Esophagus muscularis mucosa (tissue), 4 donors: ENCODE measurements around the gene PCDHGA6.

Experiments used
- EP300 ChIP-seq: sonication (generic); formaldehyde crosslinking; IDR thresholded peaks from one replicate; pipeline ENCODE4 v1.6.1; 2017; ENCODE audit warnings: antibody characterized with exemption
- POLR2A ChIP-seq: fragments of 450-650 bp; IDR thresholded peaks from one replicate; pipeline ENCODE4 v1.6.1; 2017; ENCODE audit warnings: antibody characterized with exemption, moderate library complexity, mild to moderate bottlenecking, low read depth
- TF ChIP-seq, protein P1 (sequence below), 3 experiments: fragments of 200-600 bp in 2 of 3; fragments of 450-650 bp in 1 of 3; sonication (generic) in 2 of 3; IDR thresholded peaks; one replicate each; pipeline ENCODE4 v1.5.1; 2017 to 2019; ENCODE audit warnings: antibody characterized with exemption in 3 of 3, mild to moderate bottlenecking in 2 of 3, moderate library complexity in 1 of 3

DNA sequence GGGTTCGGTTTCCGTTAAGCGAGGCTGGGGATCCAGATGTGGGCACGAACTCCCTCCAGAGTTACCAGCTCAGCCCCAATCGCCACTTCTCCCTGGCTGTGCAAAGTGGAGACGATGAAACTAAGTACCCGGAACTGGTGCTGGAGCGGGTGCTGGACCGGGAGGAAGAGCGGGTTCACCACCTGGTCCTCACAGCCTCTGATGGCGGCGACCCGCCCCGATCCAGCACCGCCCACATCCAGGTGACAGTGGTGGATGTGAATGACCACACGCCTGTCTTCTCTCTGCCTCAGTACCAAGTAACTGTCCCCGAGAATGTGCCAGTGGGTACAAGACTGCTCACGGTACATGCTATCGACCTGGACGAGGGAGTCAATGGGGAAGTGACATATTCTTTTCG lies 9.7 kb downstream of the PCDHGA6 start:
- TF ChIP-seq, protein P1, sequence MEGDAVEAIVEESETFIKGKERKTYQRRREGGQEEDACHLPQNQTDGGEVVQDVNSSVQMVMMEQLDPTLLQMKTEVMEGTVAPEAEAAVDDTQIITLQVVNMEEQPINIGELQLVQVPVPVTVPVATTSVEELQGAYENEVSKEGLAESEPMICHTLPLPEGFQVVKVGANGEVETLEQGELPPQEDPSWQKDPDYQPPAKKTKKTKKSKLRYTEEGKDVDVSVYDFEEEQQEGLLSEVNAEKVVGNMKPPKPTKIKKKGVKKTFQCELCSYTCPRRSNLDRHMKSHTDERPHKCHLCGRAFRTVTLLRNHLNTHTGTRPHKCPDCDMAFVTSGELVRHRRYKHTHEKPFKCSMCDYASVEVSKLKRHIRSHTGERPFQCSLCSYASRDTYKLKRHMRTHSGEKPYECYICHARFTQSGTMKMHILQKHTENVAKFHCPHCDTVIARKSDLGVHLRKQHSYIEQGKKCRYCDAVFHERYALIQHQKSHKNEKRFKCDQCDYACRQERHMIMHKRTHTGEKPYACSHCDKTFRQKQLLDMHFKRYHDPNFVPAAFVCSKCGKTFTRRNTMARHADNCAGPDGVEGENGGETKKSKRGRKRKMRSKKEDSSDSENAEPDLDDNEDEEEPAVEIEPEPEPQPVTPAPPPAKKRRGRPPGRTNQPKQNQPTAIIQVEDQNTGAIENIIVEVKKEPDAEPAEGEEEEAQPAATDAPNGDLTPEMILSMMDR (IDR thresholded peaks at IDR 0.05) = no peak
- TF ChIP-seq POLR2A (no peak), EP300 (no peak)
